ENCODE measurements around the gene RASGEF1C. TPM values are rescaled to one million over a fixed set of nuclear protein-coding genes. Genes with fewer than 3 reads are reported as not detected.
A peak's percentile ranks its signal among the peaks of the same experiment; 100 is the strongest.

The RASGEF1C gene
- total and polyA plus RNA-seq, 4 donors: 0.09 to 0.10 TPM; not detected in 2

DNA sequence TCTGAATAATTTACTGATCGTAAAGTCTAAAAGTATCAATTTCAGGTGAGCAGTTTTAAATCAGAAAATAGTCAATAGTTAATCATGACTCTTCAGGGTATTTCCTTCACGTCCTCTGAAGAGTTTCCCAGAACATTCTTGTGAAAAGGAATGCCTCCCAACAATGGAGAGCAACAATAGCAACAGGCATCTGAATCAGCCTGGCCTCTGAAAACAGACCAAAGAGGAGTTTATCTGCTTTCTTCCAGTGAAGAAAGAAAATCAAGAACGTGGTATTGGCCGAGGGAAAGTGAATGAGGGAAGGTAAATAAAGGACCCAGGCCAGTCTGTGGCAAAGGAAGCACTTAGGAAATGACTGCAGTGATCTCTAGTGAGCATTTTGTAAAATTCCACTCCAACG, 26.1 kb upstream of the RASGEF1C start:
- Histone ChIP-seq H3K27ac (ENCODE audit: low read depth in 1 of 2, low read length in 2 of 2) (no peak overlapping the region), H3K4me1 (ENCODE audit: control insufficient read depth in 4 of 4, insufficient read depth in 4 of 4, low read length in 3 of 4) (no peaks in the 10 kb centered on the region), H3K36me3 (ENCODE audit: control insufficient read depth in 4 of 4, insufficient read depth in 3 of 4, low read depth in 1 of 4, low read length in 3 of 4) (peaks cover 11 to 74% (median 64%) of the 10 kb centered on the region in 4 donors), H3K4me3 (ENCODE audit: low read depth in 1 of 3, low read length in 3 of 3) (peak overlapping the region in 2 of 3 donors; percentile 22 to 28), H3K9me3 (ENCODE audit: control insufficient read depth in 4 of 4, low read length in 3 of 4) (peaks cover 17 to 49% (median 41%) of the 10 kb centered on the region in 4 donors), H3K9ac (ENCODE audit: low read depth in 1 of 2, low read length in 2 of 2) (no peak overlapping the region), H3K27me3 (ENCODE audit: control insufficient read depth in 4 of 4, insufficient read depth in 4 of 4, low read length in 3 of 4) (no peaks in the 10 kb centered on the region)
- TF ChIP-seq FOXA1 (IDR thresholded peaks at IDR 0.05) (no peak), TAF1 (conservative IDR thresholded peaks at IDR 0.05) (no peak), NR2F2 (IDR thresholded peaks at IDR 0.05) (no peak), JUND (IDR thresholded peaks at IDR 0.05) (no peak), RAD21 (IDR thresholded peaks at IDR 0.05) (no peak), SP1 (IDR thresholded peaks at IDR 0.05) (no peak), HNF4G (IDR thresholded peaks at IDR 0.05) (no peak), GABPA (IDR thresholded peaks at IDR 0.05 in 1 of 2, conservative IDR thresholded peaks at IDR 0.05 in 1 of 2) (no peak), HNF4A (conservative IDR thresholded peaks at IDR 0.05) (no peak), FOXA2 (IDR thresholded peaks at IDR 0.05) (no peak), RXRA (IDR thresholded peaks at IDR 0.05) (no peak)
- TF ChIP-seq, protein P1, sequence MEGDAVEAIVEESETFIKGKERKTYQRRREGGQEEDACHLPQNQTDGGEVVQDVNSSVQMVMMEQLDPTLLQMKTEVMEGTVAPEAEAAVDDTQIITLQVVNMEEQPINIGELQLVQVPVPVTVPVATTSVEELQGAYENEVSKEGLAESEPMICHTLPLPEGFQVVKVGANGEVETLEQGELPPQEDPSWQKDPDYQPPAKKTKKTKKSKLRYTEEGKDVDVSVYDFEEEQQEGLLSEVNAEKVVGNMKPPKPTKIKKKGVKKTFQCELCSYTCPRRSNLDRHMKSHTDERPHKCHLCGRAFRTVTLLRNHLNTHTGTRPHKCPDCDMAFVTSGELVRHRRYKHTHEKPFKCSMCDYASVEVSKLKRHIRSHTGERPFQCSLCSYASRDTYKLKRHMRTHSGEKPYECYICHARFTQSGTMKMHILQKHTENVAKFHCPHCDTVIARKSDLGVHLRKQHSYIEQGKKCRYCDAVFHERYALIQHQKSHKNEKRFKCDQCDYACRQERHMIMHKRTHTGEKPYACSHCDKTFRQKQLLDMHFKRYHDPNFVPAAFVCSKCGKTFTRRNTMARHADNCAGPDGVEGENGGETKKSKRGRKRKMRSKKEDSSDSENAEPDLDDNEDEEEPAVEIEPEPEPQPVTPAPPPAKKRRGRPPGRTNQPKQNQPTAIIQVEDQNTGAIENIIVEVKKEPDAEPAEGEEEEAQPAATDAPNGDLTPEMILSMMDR (IDR thresholded peaks at IDR 0.05; ENCODE audit: low read depth, low read length, missing input control): no peak
- TF ChIP-seq, protein P2, sequence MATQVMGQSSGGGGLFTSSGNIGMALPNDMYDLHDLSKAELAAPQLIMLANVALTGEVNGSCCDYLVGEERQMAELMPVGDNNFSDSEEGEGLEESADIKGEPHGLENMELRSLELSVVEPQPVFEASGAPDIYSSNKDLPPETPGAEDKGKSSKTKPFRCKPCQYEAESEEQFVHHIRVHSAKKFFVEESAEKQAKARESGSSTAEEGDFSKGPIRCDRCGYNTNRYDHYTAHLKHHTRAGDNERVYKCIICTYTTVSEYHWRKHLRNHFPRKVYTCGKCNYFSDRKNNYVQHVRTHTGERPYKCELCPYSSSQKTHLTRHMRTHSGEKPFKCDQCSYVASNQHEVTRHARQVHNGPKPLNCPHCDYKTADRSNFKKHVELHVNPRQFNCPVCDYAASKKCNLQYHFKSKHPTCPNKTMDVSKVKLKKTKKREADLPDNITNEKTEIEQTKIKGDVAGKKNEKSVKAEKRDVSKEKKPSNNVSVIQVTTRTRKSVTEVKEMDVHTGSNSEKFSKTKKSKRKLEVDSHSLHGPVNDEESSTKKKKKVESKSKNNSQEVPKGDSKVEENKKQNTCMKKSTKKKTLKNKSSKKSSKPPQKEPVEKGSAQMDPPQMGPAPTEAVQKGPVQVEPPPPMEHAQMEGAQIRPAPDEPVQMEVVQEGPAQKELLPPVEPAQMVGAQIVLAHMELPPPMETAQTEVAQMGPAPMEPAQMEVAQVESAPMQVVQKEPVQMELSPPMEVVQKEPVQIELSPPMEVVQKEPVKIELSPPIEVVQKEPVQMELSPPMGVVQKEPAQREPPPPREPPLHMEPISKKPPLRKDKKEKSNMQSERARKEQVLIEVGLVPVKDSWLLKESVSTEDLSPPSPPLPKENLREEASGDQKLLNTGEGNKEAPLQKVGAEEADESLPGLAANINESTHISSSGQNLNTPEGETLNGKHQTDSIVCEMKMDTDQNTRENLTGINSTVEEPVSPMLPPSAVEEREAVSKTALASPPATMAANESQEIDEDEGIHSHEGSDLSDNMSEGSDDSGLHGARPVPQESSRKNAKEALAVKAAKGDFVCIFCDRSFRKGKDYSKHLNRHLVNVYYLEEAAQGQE (IDR thresholded peaks at IDR 0.05): no peak
- TF ChIP-seq, protein P3, sequence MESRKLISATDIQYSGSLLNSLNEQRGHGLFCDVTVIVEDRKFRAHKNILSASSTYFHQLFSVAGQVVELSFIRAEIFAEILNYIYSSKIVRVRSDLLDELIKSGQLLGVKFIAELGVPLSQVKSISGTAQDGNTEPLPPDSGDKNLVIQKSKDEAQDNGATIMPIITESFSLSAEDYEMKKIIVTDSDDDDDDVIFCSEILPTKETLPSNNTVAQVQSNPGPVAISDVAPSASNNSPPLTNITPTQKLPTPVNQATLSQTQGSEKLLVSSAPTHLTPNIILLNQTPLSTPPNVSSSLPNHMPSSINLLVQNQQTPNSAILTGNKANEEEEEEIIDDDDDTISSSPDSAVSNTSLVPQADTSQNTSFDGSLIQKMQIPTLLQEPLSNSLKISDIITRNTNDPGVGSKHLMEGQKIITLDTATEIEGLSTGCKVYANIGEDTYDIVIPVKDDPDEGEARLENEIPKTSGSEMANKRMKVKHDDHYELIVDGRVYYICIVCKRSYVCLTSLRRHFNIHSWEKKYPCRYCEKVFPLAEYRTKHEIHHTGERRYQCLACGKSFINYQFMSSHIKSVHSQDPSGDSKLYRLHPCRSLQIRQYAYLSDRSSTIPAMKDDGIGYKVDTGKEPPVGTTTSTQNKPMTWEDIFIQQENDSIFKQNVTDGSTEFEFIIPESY (IDR thresholded peaks at IDR 0.05): no peak
- TF ChIP-seq, protein P4, sequence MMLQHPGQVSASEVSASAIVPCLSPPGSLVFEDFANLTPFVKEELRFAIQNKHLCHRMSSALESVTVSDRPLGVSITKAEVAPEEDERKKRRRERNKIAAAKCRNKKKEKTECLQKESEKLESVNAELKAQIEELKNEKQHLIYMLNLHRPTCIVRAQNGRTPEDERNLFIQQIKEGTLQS (IDR thresholded peaks at IDR 0.05): no peak
- TF ChIP-seq, protein P5, sequence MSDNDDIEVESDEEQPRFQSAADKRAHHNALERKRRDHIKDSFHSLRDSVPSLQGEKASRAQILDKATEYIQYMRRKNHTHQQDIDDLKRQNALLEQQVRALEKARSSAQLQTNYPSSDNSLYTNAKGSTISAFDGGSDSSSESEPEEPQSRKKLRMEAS (IDR thresholded peaks at IDR 0.05): no peak
- DNase-seq (ENCODE audit: low spot score): no peak
- 90% methylated on average over 5 of the region's 5 CpGs for WGBS

DNA sequence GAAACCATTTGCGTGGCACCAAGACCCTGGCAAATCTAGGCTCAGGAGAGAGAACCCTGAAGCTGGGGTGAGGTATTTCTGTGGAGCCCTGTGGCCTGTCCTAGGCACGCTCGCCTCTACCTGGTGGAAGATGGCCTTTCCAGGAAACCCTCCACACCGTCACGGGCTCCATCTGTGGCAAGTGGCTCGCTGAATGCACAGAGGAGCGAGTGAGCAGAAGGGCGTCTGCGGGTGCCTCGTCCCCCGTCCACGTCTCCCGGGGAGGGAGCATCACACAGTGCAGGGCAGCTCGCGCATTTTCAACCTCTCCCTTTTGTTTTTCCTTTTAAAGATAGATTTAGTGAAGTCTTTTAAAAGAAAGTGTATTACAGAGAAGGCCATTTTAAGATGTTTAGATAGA, 25.3 kb upstream of the RASGEF1C start:
- WGBS: 95% methylated on average over 15 of the region's 15 CpGs

More for the DNA sequence above, 25.3 kb upstream of the RASGEF1C start:
- DNase-seq (ENCODE audit: low spot score): no peak
- Histone ChIP-seq H3K4me1 (ENCODE audit: control insufficient read depth in 4 of 4, insufficient read depth in 4 of 4, low read length in 3 of 4) (no peaks in the 10 kb centered on the region), H3K27me3 (ENCODE audit: control insufficient read depth in 4 of 4, insufficient read depth in 4 of 4, low read length in 3 of 4) (no peaks in the 10 kb centered on the region), H3K4me3 (ENCODE audit: low read depth in 1 of 3, low read length in 3 of 3) (peak overlapping the region in 1 of 3 donors; percentile 15), H3K27ac (ENCODE audit: low read depth in 1 of 2, low read length in 2 of 2) (no peak overlapping the region), H3K9ac (ENCODE audit: low read depth in 1 of 2, low read length in 2 of 2) (no peak overlapping the region), H3K9me3 (ENCODE audit: control insufficient read depth in 4 of 4, low read length in 3 of 4) (peaks cover 23 to 54% (median 45%) of the 10 kb centered on the region in 4 donors), H3K36me3 (ENCODE audit: control insufficient read depth in 4 of 4, insufficient read depth in 3 of 4, low read depth in 1 of 4, low read length in 3 of 4) (peaks cover 11 to 67% (median 56%) of the 10 kb centered on the region in 4 donors)
- TF ChIP-seq, protein P1 (IDR thresholded peaks at IDR 0.05; ENCODE audit: low read depth, low read length, missing input control): no peak
- TF ChIP-seq FOXA2 (IDR thresholded peaks at IDR 0.05) (no peak), JUND (IDR thresholded peaks at IDR 0.05) (no peak), SP1 (IDR thresholded peaks at IDR 0.05) (no peak)
- TF ChIP-seq, protein P3 (IDR thresholded peaks at IDR 0.05): no peak
- TF ChIP-seq, protein P4 (IDR thresholded peaks at IDR 0.05): no peak

Data from liver (tissue), 9 donors.